ENCODE measurements around the gene CLCN5.

- no peak for TF ChIP-seq CTCF (IDR thresholded peaks at IDR 0.05; ENCODE audit: low read depth, low read length, poor library complexity, severe bottlenecking)
- TF ChIP-seq EZH2phosphoT487 (IDR thresholded peaks at IDR 0.05; ENCODE audit: borderline replicate concordance, low read length): no peak
These were observed 185.9 kb downstream of the CLCN5 start for GRCh38 chrX:50108264-50108663.
